AG04449 (cell line): Measurements from ENCODE around the gene WHAMM.

Source experiments
- CTCF ChIA-PET: fragments of 350-600 bp; formaldehyde crosslinking; extraction: SDS; loops from one replicate; lab custom pipeline; 2021; ENCODE audit warnings: antibody characterized with exemption; lab: Yijun Ruan, JAX
- POLR2A ChIA-PET: fragments of 400-600, 350-600 bp; formaldehyde crosslinking; extraction: SDS; loops from one replicate; lab custom pipeline; 2020; ENCODE audit warnings: antibody characterized with exemption, inconsistent platforms; lab: Yijun Ruan, JAX
- DNase-seq: peaks from one replicate; pipeline ENCODE4 v3.0.0-alpha.2; 2010; ENCODE audit warnings: low read depth, low spot score
- H3K4me3 ChIP-seq: 2 replicates; pipeline ENCODE4 v1.5.1; 2011; ENCODE audit warnings: low read depth, mild to moderate bottlenecking, control low read depth, low read length
- TF ChIP-seq, protein P1 (sequence below): IDR thresholded peaks from one replicate; pipeline ENCODE4 v1.5.1; 2011; ENCODE audit warnings: mild to moderate bottlenecking, moderate library complexity, low read length, control low read depth, inconsistent platforms; ENCODE audit not compliant: insufficient read depth; ENCODE audit errors: missing control alignments

Gene WHAMM

DNA sequence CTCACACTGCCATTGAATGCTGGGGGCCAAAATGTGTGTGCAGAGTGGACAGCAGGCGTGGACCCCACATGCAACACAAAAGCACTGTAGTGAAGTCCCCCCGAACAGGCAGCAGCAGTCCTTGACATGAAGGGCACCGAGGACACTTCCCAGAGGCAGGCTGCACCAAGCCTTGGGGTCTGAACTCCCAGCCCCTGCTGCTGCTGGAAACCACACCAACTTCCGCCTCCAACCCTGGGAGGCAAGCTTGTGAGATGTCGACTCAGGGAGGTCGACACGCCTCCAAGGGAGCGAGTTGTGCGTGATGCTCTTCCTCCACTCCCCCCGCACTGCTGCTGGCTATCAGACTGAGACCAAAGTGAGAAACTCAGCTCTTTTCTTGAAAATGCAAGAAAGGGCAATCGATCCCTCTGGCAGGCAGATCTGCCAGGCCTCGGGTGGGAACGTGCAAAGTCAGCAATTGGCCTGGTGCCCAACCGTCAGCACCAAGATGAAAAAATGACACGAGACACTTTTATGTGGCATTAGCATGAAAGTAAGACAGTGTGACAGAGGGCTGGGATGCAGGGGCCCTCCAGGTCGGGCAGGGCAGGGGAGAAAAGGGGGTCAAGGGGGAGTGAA is 43.6 kb downstream of the WHAMM start:
- TF ChIP-seq, protein P1, sequence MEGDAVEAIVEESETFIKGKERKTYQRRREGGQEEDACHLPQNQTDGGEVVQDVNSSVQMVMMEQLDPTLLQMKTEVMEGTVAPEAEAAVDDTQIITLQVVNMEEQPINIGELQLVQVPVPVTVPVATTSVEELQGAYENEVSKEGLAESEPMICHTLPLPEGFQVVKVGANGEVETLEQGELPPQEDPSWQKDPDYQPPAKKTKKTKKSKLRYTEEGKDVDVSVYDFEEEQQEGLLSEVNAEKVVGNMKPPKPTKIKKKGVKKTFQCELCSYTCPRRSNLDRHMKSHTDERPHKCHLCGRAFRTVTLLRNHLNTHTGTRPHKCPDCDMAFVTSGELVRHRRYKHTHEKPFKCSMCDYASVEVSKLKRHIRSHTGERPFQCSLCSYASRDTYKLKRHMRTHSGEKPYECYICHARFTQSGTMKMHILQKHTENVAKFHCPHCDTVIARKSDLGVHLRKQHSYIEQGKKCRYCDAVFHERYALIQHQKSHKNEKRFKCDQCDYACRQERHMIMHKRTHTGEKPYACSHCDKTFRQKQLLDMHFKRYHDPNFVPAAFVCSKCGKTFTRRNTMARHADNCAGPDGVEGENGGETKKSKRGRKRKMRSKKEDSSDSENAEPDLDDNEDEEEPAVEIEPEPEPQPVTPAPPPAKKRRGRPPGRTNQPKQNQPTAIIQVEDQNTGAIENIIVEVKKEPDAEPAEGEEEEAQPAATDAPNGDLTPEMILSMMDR: no peak
- CTCF ChIA-PET: no interaction called here
- no peak overlapping the region for H3K4me3 ChIP-seq
- POLR2A ChIA-PET: no interaction called here
- DNase-seq: no peak

DNA sequence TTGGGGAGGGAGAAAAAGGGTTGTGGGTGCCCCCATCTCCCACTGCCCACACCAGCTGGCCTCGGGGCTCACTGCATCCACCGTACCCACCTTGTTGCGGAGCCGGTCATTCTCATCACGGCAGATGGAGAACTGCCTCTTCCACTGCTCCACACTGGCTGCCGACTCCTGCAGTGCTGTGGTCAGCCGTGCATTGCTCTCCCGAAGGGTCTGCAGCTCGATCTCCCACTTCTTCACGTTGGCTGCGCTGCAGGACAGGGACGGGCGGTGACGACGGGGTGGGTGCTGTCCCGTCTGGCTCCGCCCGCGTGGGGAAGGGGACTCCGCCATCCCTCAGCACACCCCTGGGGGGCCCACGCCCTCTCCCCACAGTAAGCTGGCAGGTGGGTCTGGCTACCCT is 45.1 kb downstream of the WHAMM start:
- no peak for DNase-seq
- POLR2A ChIA-PET: no interaction called here
- TF ChIP-seq, protein P1: no peak

DNA sequence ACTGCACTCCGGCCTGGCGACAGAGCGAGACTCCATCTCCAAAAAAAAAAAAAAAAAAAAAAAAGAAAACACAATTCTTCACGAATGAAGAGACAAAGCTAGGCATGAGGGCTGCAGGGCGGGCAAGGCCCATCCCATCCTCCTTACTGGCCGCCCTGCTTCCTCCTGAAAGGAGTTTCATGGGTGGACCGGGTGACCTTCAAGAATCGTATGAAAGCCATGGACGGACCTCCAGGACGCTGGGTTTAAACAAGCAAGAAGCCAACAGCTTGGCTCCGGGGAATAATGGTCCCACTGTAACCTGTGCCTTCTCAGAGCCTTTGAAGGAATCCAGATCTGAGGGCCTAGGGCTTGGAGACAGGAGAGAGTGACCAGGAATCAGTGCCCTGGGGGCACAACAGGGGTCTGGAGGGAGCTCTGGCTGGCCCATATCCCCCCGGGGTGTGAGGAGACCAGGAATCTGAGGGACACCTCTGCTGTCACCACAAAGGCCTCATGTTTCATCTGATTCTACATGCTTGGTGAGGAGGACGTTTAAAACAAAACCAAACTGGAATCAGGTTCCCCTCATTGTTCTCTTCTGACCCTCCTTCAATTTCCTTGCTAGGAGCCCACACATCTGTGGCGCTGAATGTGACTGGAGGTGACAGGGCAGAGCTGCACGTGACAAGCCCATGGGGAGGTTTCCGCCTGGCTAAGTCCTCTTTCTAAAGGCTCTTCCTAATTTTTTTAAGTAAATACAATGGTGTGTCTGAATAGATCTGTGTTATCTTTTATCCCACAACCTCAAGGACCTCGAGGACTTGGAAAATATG is 46.1 kb downstream of the WHAMM start:
- DNase-seq: no peak
- CTCF ChIA-PET: interaction anchor here (1.0 kb wide), 1 partner anchor 10 kb away, joined by 3 read pairs; no protein-coding TSS in a partner anchor
- POLR2A ChIA-PET: no interaction called here

More for the DNA sequence above, 45.1 kb downstream of the WHAMM start:
- CTCF ChIA-PET: no interaction called here
- no peak overlapping the region for H3K4me3 ChIP-seq

DNA sequence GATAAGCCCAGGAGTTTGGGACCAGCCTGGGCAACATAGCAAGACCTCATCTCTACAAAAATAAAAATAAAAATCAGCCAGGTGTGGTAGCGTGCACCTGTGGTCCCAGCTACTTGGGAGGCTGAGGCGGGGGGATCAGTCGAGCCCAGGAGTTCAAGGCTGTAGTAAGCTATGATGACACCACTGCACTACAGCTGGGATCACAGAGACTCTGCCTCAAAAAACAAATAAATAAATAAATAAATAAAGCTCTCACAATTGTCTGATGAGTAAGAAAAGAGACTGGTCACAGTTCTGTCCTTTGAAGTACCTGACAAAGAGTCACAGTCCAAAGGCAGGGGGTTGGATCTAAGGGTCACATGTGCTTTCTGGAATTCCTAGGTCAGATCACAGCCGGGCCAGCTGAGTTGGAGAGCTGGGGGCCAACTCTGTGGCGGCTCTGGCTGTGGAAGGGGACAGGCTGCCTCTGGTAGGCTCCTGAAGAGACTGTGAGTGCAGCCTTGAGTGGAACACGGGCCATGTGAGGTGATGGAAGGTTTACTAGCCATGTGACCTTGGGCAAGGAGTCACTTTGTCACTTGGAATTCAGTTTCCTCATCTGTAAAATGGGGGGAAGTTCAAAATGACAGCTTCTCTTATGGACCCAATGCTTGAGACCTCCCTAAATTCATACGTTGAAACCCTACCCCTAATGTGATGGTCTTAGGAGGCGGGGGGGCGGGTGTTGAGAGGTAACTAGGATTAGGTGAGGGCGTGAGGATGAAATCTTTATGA is 47.2 kb downstream of the WHAMM start:
- no peak for DNase-seq
- ChIA-PET CTCF (interaction anchor here (0.6 to 1.0 kb wide), 2 partner anchors 9 to 383 kb away, joined by 3 read pairs; no protein-coding TSS in a partner anchor), POLR2A (no interaction called here)
- H3K4me3 ChIP-seq: no peak overlapping the region
- TF ChIP-seq, protein P1: no peak

More for the DNA sequence above, 46.1 kb downstream of the WHAMM start:
- TF ChIP-seq, protein P1: no peak
- H3K4me3 ChIP-seq: no peak overlapping the region

DNA sequence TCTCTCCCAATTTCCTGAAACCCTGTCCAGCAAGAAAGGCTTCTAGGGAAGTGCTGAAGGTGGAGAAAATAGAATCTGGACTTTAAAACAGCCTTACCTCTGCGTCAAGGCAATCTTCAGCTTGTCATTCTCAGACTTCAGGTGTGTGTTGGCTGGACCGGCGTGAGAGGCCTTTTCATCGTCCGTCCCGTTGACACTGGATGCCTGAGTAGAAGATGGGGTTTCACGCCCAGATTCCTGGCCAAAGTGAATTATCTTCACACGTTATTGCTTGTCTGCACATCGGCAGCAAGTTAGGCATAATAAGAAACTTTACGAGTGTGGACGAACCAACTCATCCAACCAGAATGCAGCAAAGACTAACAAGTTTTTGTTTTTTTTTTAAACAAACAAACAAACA is 49.5 kb downstream of the WHAMM start:
- H3K4me3 ChIP-seq: no peak overlapping the region
- no peak for DNase-seq
- ChIA-PET POLR2A (no interaction called here), CTCF (interaction anchor here (1.1 kb wide), 1 partner anchor 10 kb away, joined by 4 read pairs; no protein-coding TSS in a partner anchor)
- TF ChIP-seq, protein P1: no peak
